ENCODE measurements around the gene TRIM65. TPM values are rescaled to one million over a fixed set of nuclear protein-coding genes. Genes with fewer than 3 reads are reported as not detected.
A peak's percentile ranks its signal among the peaks of the same experiment; 100 is the strongest.

Gene TRIM65
- total and polyA plus RNA-seq, 2 of the 13 experiments (the other 11 are each of a cell fraction or from before 2014, with no cell fraction given), result 10.3 to 22.4 TPM

DNA sequence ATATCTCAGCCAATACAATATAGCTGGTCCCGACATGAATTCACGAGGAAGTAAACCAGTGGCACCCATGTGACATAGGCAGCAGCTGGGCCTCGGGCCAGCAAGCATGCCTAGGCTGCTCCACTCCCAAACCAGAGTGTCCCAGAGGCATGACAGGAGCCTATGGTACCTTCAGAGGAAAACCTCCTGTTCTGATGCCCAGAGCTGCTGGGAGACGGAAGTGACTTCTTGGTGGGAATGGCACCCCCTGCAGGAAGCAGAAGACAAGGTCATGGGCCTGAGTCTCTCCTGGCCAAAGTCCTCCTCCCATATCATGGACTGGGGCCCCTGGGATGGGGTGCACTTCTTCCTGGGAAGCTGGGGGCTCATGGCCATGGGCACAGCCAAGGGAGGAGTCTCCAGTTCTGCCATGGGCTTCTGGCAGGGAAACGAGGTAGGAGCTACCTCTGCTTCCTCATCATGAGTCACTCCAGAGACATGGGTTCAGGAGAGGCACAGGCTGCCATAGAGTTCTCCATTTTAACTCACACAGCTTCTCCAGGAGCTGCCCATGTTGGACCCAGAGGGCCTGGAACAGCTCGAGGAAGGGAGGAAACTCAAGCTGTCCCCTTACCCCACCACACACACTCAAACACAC is 30.7 kb upstream of the TRIM65 start (continued):
- TF ChIP-seq, protein P1, sequence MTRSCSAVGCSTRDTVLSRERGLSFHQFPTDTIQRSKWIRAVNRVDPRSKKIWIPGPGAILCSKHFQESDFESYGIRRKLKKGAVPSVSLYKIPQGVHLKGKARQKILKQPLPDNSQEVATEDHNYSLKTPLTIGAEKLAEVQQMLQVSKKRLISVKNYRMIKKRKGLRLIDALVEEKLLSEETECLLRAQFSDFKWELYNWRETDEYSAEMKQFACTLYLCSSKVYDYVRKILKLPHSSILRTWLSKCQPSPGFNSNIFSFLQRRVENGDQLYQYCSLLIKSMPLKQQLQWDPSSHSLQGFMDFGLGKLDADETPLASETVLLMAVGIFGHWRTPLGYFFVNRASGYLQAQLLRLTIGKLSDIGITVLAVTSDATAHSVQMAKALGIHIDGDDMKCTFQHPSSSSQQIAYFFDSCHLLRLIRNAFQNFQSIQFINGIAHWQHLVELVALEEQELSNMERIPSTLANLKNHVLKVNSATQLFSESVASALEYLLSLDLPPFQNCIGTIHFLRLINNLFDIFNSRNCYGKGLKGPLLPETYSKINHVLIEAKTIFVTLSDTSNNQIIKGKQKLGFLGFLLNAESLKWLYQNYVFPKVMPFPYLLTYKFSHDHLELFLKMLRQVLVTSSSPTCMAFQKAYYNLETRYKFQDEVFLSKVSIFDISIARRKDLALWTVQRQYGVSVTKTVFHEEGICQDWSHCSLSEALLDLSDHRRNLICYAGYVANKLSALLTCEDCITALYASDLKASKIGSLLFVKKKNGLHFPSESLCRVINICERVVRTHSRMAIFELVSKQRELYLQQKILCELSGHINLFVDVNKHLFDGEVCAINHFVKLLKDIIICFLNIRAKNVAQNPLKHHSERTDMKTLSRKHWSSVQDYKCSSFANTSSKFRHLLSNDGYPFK (CRISPR knock-in tag; IDR thresholded peaks at IDR 0.05; ENCODE audit: borderline replicate concordance), result no peak
- TF ChIP-seq, protein P2, sequence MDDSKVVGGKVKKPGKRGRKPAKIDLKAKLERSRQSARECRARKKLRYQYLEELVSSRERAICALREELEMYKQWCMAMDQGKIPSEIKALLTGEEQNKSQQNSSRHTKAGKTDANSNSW (CRISPR knock-in tag; IDR thresholded peaks at IDR 0.05; ENCODE audit: borderline replicate concordance), result no peak
- TF ChIP-seq ZNF317 (CRISPR knock-in tag; IDR thresholded peaks at IDR 0.05) (no peak), ZNF766 (CRISPR knock-in tag; IDR thresholded peaks at IDR 0.05; ENCODE audit: borderline replicate concordance) (no peak), ZSCAN30 (CRISPR knock-in tag; IDR thresholded peaks at IDR 0.05) (no peak), HNF4G (IDR thresholded peaks at IDR 0.05; ENCODE audit: borderline replicate concordance, low read depth, low read length) (peak; percentile 77; the same call in 1 of the 2 replicates), HNF4G (CRISPR knock-in tag; IDR thresholded peaks at IDR 0.05; ENCODE audit: borderline replicate concordance, low read depth) (no peak), TSC22D2 (CRISPR knock-in tag; IDR thresholded peaks at IDR 0.05; ENCODE audit: borderline replicate concordance) (no peak), KDM2A (CRISPR knock-in tag; IDR thresholded peaks at IDR 0.05; ENCODE audit: borderline replicate concordance, low read depth) (peak; percentile 45; the same call in 1 of the 2 replicates), ZNF652 (CRISPR knock-in tag; IDR thresholded peaks at IDR 0.05; ENCODE audit: borderline replicate concordance, low read depth) (no peak), TGIF2 (CRISPR knock-in tag; IDR thresholded peaks at IDR 0.05) (no peak), PITX1 (CRISPR knock-in tag; IDR thresholded peaks at IDR 0.05) (no peak), ZNF251 (CRISPR knock-in tag; IDR thresholded peaks at IDR 0.05) (no peak), SATB2 (CRISPR knock-in tag; IDR thresholded peaks at IDR 0.05) (no peak), ELF4 (CRISPR knock-in tag; IDR thresholded peaks at IDR 0.05; ENCODE audit: borderline replicate concordance) (no peak), ZNF850 (CRISPR knock-in tag; conservative IDR thresholded peaks at IDR 0.05) (no peak), ZNF10 (CRISPR knock-in tag; IDR thresholded peaks at IDR 0.05; ENCODE audit: borderline replicate concordance, low read depth) (no peak), POLR2AphosphoS5 (IDR thresholded peaks at IDR 0.05; ENCODE audit: low read depth, low read length) (no peak), RXRA (CRISPR knock-in tag; IDR thresholded peaks at IDR 0.05) (no peak), SMAD1 (CRISPR knock-in tag; IDR thresholded peaks at IDR 0.05; ENCODE audit: borderline replicate concordance, low read depth) (no peak)
- TF ChIP-seq, protein P3, sequence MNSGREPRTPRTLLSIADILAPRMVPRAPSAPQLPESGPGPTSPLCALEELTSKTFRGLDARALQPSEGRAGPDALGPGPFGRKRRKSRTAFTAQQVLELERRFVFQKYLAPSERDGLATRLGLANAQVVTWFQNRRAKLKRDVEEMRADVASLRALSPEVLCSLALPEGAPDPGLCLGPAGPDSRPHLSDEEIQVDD (CRISPR knock-in tag; IDR thresholded peaks at IDR 0.05; ENCODE audit: borderline replicate concordance), result no peak
- TF ChIP-seq, protein P4, sequence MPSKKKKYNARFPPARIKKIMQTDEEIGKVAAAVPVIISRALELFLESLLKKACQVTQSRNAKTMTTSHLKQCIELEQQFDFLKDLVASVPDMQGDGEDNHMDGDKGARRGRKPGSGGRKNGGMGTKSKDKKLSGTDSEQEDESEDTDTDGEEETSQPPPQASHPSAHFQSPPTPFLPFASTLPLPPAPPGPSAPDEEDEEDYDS (CRISPR knock-in tag; IDR thresholded peaks at IDR 0.05), result no peak
- TF ChIP-seq, protein P5, sequence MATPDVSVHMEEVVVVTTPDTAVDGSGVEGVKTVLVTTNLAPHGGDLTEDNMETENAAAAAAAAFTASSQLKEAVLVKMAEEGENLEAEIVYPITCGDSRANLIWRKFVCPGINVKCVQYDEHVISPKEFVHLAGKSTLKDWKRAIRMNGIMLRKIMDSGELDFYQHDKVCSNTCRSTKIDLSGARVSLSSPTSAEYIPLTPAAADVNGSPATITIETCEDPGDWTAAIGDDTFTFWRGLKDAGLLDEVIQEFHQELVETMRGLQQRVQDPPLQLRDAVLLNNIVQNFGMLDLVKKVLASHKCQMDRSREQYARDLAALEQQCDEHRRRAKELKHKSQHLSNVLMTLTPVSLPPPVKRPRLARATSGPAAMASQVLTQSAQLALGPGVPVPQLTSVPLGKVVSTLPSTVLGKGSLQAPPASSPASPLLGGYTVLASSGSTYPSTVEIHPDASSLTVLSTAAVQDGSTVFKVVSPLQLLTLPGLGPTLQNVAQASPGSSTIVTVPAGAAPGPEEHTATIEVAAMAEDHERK (CRISPR knock-in tag; IDR thresholded peaks at IDR 0.05; ENCODE audit: low read depth), result no peak
- TF ChIP-seq, protein P6, sequence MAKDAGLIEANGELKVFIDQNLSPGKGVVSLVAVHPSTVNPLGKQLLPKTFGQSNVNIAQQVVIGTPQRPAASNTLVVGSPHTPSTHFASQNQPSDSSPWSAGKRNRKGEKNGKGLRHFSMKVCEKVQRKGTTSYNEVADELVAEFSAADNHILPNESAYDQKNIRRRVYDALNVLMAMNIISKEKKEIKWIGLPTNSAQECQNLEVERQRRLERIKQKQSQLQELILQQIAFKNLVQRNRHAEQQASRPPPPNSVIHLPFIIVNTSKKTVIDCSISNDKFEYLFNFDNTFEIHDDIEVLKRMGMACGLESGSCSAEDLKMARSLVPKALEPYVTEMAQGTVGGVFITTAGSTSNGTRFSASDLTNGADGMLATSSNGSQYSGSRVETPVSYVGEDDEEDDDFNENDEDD (CRISPR knock-in tag; IDR thresholded peaks at IDR 0.05; ENCODE audit: borderline replicate concordance), result no peak

Data from HepG2 (cell line).